Measurements from ENCODE around the gene SPATA21.

Gene SPATA21

GRCh38 chr1:16371725-16372124 lies 65.5 kb downstream of the SPATA21 start:
- Histone ChIP-seq H3K36me3 (ENCODE audit: control insufficient read depth, insufficient read depth, low read length) (no peaks in the 10 kb centered on the region), H3K79me2 (peaks cover 59% of the 10 kb centered on the region), H3K4me1 (peaks cover 10% of the 10 kb centered on the region), H3K27ac (no peak overlapping the region), H3K27me3 (ENCODE audit: control insufficient read depth, insufficient read depth, low read length) (no peaks in the 10 kb centered on the region), H3K9me3 (ENCODE audit: control insufficient read depth, low read length) (no peaks in the 10 kb centered on the region), H3K4me2 (ENCODE audit: low read length) (no peak overlapping the region), H3K4me3 (ENCODE audit: low read depth, low read length) (no peak overlapping the region), H2AFZ (no peak overlapping the region), H3K9ac (no peak overlapping the region)
- no peak for TF ChIP-seq CTCF (IDR thresholded peaks at IDR 0.05)

- Histone ChIP-seq H3K27me3 (ENCODE audit: control insufficient read depth, insufficient read depth, low read length) (no peaks in the 10 kb centered on the region), H3K9me3 (ENCODE audit: control insufficient read depth, low read length) (no peaks in the 10 kb centered on the region), H3K27ac (no peak overlapping the region), H3K4me3 (ENCODE audit: low read depth, low read length) (no peak overlapping the region), H2AFZ (no peak overlapping the region), H3K9ac (no peak overlapping the region), H3K79me2 (peaks cover 47% of the 10 kb centered on the region), H3K36me3 (ENCODE audit: control insufficient read depth, insufficient read depth, low read length) (no peaks in the 10 kb centered on the region), H3K4me1 (peaks cover 2% of the 10 kb centered on the region), H3K4me2 (ENCODE audit: low read length) (no peak overlapping the region)
- TF ChIP-seq CTCF (IDR thresholded peaks at IDR 0.05) = no peak
Measured at GRCh38 chr1:16369821-16370220, 67.4 kb downstream of the SPATA21 start.

- peak overlapping the region; percentile 86 for H3K4me2 ChIP-seq (ENCODE audit: low read length)
- TF ChIP-seq CTCF (IDR thresholded peaks at IDR 0.05) = no peak
- H3K79me2 ChIP-seq = peaks cover 35% of the 10 kb centered on the region
- H3K4me3 ChIP-seq (ENCODE audit: low read depth, low read length) = peak overlapping the region; percentile 85
- H3K9me3 ChIP-seq (ENCODE audit: control insufficient read depth, low read length) = no peaks in the 10 kb centered on the region
- peak overlapping the region; percentile 95 for H3K27ac ChIP-seq
- H3K9ac ChIP-seq = no peak overlapping the region
- H3K36me3 ChIP-seq (ENCODE audit: control insufficient read depth, insufficient read depth, low read length) = no peaks in the 10 kb centered on the region
- H2AFZ ChIP-seq = peak overlapping the region; percentile 92
- H3K27me3 ChIP-seq (ENCODE audit: control insufficient read depth, insufficient read depth, low read length) = no peaks in the 10 kb centered on the region
- peaks cover 2% of the 10 kb centered on the region for H3K4me1 ChIP-seq
Measured at GRCh38 chr1:16367968-16368890, 69.0 kb downstream of the SPATA21 start.

- Histone ChIP-seq H3K27me3 (ENCODE audit: control insufficient read depth, insufficient read depth, low read length) (no peaks in the 10 kb centered on the region), H2AFZ (peak overlapping the region; percentile 92), H3K4me1 (no peaks in the 10 kb centered on the region), H3K4me2 (ENCODE audit: low read length) (peak overlapping the region; percentile 86), H3K9me3 (ENCODE audit: control insufficient read depth, low read length) (no peaks in the 10 kb centered on the region), H3K27ac (peak overlapping the region; percentile 95), H3K36me3 (ENCODE audit: control insufficient read depth, insufficient read depth, low read length) (no peaks in the 10 kb centered on the region), H3K9ac (peak overlapping the region; percentile 80), H3K79me2 (peaks cover 29% of the 10 kb centered on the region), H3K4me3 (ENCODE audit: low read depth, low read length) (peak overlapping the region; percentile 85)
- no peak for TF ChIP-seq CTCF (IDR thresholded peaks at IDR 0.05)
Measured at GRCh38 chr1:16367258-16367967, 69.8 kb downstream of the SPATA21 start.

All from parathyroid adenoma (tissue), 2 donors.